ENCODE results near the gene GNL3.

DNA sequence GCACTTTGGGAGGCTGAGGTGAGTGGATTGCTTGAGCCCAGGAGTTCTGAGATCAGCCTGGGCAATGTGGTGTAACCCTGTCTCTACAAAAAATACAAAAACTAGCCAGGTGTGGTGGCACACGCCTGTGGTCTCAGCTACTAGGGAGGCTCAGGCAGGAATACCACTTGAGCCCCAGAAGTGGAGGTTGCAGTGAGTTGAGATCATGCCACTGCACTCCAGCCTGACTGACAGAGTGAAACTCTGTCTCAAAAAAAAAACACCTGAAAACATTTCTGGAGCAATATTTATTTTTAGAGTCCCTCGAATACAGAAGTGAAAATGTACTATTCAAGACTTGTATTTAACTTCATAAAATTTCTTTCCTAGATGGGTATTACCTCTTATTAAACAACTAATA lies 24.7 kb downstream of the GNL3 start:
- TF ChIP-seq, protein P1, sequence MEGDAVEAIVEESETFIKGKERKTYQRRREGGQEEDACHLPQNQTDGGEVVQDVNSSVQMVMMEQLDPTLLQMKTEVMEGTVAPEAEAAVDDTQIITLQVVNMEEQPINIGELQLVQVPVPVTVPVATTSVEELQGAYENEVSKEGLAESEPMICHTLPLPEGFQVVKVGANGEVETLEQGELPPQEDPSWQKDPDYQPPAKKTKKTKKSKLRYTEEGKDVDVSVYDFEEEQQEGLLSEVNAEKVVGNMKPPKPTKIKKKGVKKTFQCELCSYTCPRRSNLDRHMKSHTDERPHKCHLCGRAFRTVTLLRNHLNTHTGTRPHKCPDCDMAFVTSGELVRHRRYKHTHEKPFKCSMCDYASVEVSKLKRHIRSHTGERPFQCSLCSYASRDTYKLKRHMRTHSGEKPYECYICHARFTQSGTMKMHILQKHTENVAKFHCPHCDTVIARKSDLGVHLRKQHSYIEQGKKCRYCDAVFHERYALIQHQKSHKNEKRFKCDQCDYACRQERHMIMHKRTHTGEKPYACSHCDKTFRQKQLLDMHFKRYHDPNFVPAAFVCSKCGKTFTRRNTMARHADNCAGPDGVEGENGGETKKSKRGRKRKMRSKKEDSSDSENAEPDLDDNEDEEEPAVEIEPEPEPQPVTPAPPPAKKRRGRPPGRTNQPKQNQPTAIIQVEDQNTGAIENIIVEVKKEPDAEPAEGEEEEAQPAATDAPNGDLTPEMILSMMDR (IDR thresholded peaks at IDR 0.05 in 2 of 3, conservative IDR thresholded peaks at IDR 0.05 in 1 of 3; ENCODE audit: borderline replicate concordance in 1 of 3, insufficient read depth in 1 of 3, low read depth in 2 of 3, low read length in 2 of 3), result no peak
- TF ChIP-seq RAD21 (IDR thresholded peaks at IDR 0.05; ENCODE audit: low read depth), result no peak
- no peak for TF ChIP-seq SIN3A (IDR thresholded peaks at IDR 0.05; ENCODE audit: low read depth)
- TF ChIP-seq, protein P2, sequence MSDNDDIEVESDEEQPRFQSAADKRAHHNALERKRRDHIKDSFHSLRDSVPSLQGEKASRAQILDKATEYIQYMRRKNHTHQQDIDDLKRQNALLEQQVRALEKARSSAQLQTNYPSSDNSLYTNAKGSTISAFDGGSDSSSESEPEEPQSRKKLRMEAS (IDR thresholded peaks at IDR 0.05), result no peak
- TF ChIP-seq EZH2 (IDR thresholded peaks at IDR 0.05), result no peak
- TF ChIP-seq SRF (IDR thresholded peaks at IDR 0.05; ENCODE audit: low read depth), result no peak
- TF ChIP-seq, protein P3, sequence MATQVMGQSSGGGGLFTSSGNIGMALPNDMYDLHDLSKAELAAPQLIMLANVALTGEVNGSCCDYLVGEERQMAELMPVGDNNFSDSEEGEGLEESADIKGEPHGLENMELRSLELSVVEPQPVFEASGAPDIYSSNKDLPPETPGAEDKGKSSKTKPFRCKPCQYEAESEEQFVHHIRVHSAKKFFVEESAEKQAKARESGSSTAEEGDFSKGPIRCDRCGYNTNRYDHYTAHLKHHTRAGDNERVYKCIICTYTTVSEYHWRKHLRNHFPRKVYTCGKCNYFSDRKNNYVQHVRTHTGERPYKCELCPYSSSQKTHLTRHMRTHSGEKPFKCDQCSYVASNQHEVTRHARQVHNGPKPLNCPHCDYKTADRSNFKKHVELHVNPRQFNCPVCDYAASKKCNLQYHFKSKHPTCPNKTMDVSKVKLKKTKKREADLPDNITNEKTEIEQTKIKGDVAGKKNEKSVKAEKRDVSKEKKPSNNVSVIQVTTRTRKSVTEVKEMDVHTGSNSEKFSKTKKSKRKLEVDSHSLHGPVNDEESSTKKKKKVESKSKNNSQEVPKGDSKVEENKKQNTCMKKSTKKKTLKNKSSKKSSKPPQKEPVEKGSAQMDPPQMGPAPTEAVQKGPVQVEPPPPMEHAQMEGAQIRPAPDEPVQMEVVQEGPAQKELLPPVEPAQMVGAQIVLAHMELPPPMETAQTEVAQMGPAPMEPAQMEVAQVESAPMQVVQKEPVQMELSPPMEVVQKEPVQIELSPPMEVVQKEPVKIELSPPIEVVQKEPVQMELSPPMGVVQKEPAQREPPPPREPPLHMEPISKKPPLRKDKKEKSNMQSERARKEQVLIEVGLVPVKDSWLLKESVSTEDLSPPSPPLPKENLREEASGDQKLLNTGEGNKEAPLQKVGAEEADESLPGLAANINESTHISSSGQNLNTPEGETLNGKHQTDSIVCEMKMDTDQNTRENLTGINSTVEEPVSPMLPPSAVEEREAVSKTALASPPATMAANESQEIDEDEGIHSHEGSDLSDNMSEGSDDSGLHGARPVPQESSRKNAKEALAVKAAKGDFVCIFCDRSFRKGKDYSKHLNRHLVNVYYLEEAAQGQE (IDR thresholded peaks at IDR 0.05; ENCODE audit: low read depth), result no peak
- TF ChIP-seq POLR2A (IDR thresholded peaks at IDR 0.05; ENCODE audit: borderline replicate concordance, extremely low read depth, insufficient read depth, insufficient read length), result no peak
- no peak for TF ChIP-seq EGR1 (IDR thresholded peaks at IDR 0.05; ENCODE audit: low read depth)
- TF ChIP-seq SP1 (IDR thresholded peaks at IDR 0.05; ENCODE audit: low read depth), result no peak
- no peak for TF ChIP-seq POLR2AphosphoS5 (IDR thresholded peaks at IDR 0.05; ENCODE audit: low read depth, low read length)

All from HCT116 (cell line).